C4-2B (cell line): ENCODE measurements around the gene ZMYM4.
"Not testable (repeated sequence)": the region's sequence is repeated elsewhere in the genome, so short reads cannot be mapped to it uniquely, and the experiment has no call there.

ENCODE experiments used
- H3K27ac ChIP-seq: fragments of 450-650 bp; 2 replicates; pipeline ENCODE4 v1.5.1; 2017
- CTCF ChIP-seq: fragments of 450-650 bp; conservative IDR thresholded peaks from 2 replicates; pipeline ENCODE4 v1.5.1; 2017; ENCODE audit warnings: mild to moderate bottlenecking
- ZFX ChIP-seq: fragments of 450-650 bp; IDR thresholded peaks from 2 replicates; pipeline ENCODE4 v1.6.1; 2017

ZMYM4 gene

GRCh38 chr1:35367914-35368313 is 99.4 kb downstream of the ZMYM4 start:
- no peak for TF ChIP-seq ZFX
- no peak for TF ChIP-seq CTCF

GRCh38 chr1:35369922-35370671 is 101.6 kb downstream of the ZMYM4 start:
- H3K27ac ChIP-seq: no peak overlapping the region
- TF ChIP-seq CTCF (no peak), ZFX (no peak)

More at GRCh38 chr1:35367914-35368313, 99.4 kb downstream of the ZMYM4 start:
- no peak overlapping the region for H3K27ac ChIP-seq

GRCh38 chr1:35371506-35371905 is 103.0 kb downstream of the ZMYM4 start:
- TF ChIP-seq CTCF (no peak), ZFX (no peak)
- no peak overlapping the region for H3K27ac ChIP-seq

- TF ChIP-seq CTCF (no peak), ZFX (no peak)
- H3K27ac ChIP-seq: no peak overlapping the region
These were observed 109.0 kb downstream of the ZMYM4 start for GRCh38 chr1:35377555-35377954.

GRCh38 chr1:35379317-35380000 is 111.0 kb downstream of the ZMYM4 start:
- no peak for TF ChIP-seq CTCF
- TF ChIP-seq ZFX: no peak

GRCh38 chr1:35380111-35380510 is 111.6 kb downstream of the ZMYM4 start:
- not testable (repeated sequence) for H3K27ac ChIP-seq

More at GRCh38 chr1:35379317-35380000, 111.0 kb downstream of the ZMYM4 start:
- H3K27ac ChIP-seq: no peak overlapping the region

GRCh38 chr1:35382107-35382506 is 113.6 kb downstream of the ZMYM4 start:
- TF ChIP-seq ZFX (no peak), CTCF (no peak)
- no peak overlapping the region for H3K27ac ChIP-seq
